H1 (cell line): ENCODE results near the gene SPATA19. TPM values are rescaled to one million over a fixed set of nuclear protein-coding genes. Genes with fewer than 3 reads are reported as not detected.

Experiments used
- polyA plus RNA-seq, 7 experiments: library from polyadenylated mRNA; depleted of rRNA in 3 of 7; stranded (reverse) in 5 of 7; unstranded in 2 of 7; fragments of >200 nt in 5 of 7; fragments of 200-250 nt in 2 of 7; gene quantifications; 1 replicate in 5 of 7; 2 replicates in 1 of 7; 4 replicates in 1 of 7; pipeline versions ENCODE4 v1.2.1 to v1.2.3, GENCODE V29; 2011 to 2013; ENCODE audit warnings: missing spikeins in 2 of 7, mixed read lengths in 2 of 7
- total RNA-seq: library from RNA; stranded (reverse); fragmentation: NEBNext Ultra II Directional; extraction: Animal tissue kit (Norgen Biotek cat#: 25700); gene quantifications from 2 replicates; pipeline ENCODE4 v1.2.1, GENCODE V29; 2021
- TF ChIP-seq, protein P1 (sequence below): IDR thresholded peaks from 2 replicates; pipeline ENCODE4 v1.6.1; 2011; ENCODE audit warnings: low read length, improper control_type of control experiment

Gene SPATA19
- total and polyA plus RNA-seq, 2 of the 8 experiments (the other 6 are each of a cell fraction or from before 2014, with no cell fraction given): not detected

DNA sequence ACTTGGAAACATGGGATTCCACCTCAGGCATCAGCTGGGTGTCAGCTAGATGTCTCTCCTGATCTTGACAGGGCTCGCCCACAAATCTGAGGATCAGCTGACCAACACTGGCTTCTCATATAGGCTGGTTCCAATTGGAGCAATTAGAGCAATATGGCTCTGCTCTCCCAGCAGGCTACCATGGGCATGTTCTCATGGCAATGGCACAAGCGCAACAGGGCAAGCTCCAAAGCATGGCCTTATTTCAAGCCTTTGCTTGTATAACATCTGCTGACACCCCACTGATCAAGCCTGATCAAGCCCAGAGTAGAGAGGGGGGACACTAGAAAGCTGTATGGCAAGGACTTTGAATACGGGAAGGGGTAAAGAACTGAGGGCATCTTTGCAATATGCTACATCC is 40.7 kb upstream of the SPATA19 start (continued):
- TF ChIP-seq, protein P1, sequence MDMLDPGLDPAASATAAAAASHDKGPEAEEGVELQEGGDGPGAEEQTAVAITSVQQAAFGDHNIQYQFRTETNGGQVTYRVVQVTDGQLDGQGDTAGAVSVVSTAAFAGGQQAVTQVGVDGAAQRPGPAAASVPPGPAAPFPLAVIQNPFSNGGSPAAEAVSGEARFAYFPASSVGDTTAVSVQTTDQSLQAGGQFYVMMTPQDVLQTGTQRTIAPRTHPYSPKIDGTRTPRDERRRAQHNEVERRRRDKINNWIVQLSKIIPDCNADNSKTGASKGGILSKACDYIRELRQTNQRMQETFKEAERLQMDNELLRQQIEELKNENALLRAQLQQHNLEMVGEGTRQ: no peak
